HT1080 (cell line): Measurements from ENCODE around the gene THAP2. TPM values are rescaled to one million over a fixed set of nuclear protein-coding genes. Genes with fewer than 3 reads are reported as not detected.
"Not testable (repeated sequence)": the region's sequence is repeated elsewhere in the genome, so short reads cannot be mapped to it uniquely, and the experiment has no call there.

Source experiments
- DNase-seq: peaks from one replicate; pipeline ENCODE4 v3.0.0-alpha.2; 2015; ENCODE audit warnings: low read depth
- small RNA-seq: library from RNA; depleted of rRNA; stranded (forward); fragments of <200 nt; gene quantifications from one replicate; pipeline ENCODE3, GENCODE V24; 2014
- total RNA-seq: library from RNA; depleted of rRNA; stranded (reverse); fragments of >200 nt; shearing (Covaris generic); gene quantifications from 2 replicates; pipeline ENCODE4 v1.2.3, GENCODE V29; 2014; rRNA removed

The THAP2 gene
- total RNA-seq, 1 experiment from 2014 or later, result 3.9 TPM

- DNase-seq, result not testable (repeated sequence)
Observed at GRCh38 chr12:71702181-71702580, 38.1 kb downstream of the THAP2 start.

GRCh38 chr12:71702590-71702989 is 38.5 kb downstream of the THAP2 start:
- DNase-seq, result no peak

- DNase-seq, result no peak
Observed at GRCh38 chr12:71703206-71703605, 39.1 kb downstream of the THAP2 start.

- DNase-seq, result no peak
Observed at GRCh38 chr12:71704920-71705319, 40.8 kb downstream of the THAP2 start.

- DNase-seq, result no peak
Observed at GRCh38 chr12:71708658-71709057, 44.6 kb downstream of the THAP2 start.

GRCh38 chr12:71710276-71711125 is 46.4 kb downstream of the THAP2 start:
- peak; percentile 97 for DNase-seq

GRCh38 chr12:71718611-71719010 is 54.5 kb downstream of the THAP2 start:
- no peak for DNase-seq

- DNase-seq, result no peak
Observed at GRCh38 chr12:71719647-71720370, 55.7 kb downstream of the THAP2 start.

GRCh38 chr12:71721783-71722505 is 57.8 kb downstream of the THAP2 start:
- DNase-seq, result no peak

- DNase-seq, result no peak
Observed at GRCh38 chr12:71725011-71725410, 60.9 kb downstream of the THAP2 start.

- DNase-seq, result no peak
Observed at GRCh38 chr12:71726548-71726947, 62.4 kb downstream of the THAP2 start.

- no peak for DNase-seq
Observed at GRCh38 chr12:71727958-71728357, 63.9 kb downstream of the THAP2 start.

Small RNAs within 50 kb of the gene (small RNA-seq; reads per million reads assigned to genes)
- gene RF00560, result not detected

Other genes starting within 250 kb of the THAP2 start
- 0.10 TPM in 1 of 2 replicates, not detected in the other for gene LGR5, start 224.5 kb upstream of the THAP2 start, total RNA-seq
- gene ZFC3H1, start 453 bp upstream of the THAP2 start, total RNA-seq, result 5.3 and 9.3 TPM in 2 replicates
- gene TMEM19, start 21.8 kb downstream of the THAP2 start, total RNA-seq, result 41.8 and 55.8 TPM in 2 replicates
- 33.2 and 37.8 TPM in 2 replicates for gene RAB21, start 90.6 kb downstream of the THAP2 start, total RNA-seq
- 12.5 and 17.9 TPM in 2 replicates for gene TBC1D15, start 175.5 kb downstream of the THAP2 start, total RNA-seq